Gastroesophageal sphincter (tissue), 4 donors: ENCODE data around the gene RABGEF1. TPM values are rescaled to one million over a fixed set of nuclear protein-coding genes. Genes with fewer than 3 reads are reported as not detected.
A peak's percentile ranks its signal among the peaks of the same experiment; 100 is the strongest.

Experiments
- ATAC-seq: fragments of 150-250 bp; one replicate; pipeline ENCODE4 v1.9.1; 2016; ENCODE audit warnings: mild to moderate bottlenecking, moderate library complexity
- H3K27ac ChIP-seq, 4 donors: fragments of 200-600 bp; sonication (generic) in 3 of 4; 1 replicate in 3 of 4; 2 replicates in 1 of 4; pipeline ENCODE4 v1.5.1; 2016 to 2019
- H3K27me3 ChIP-seq: fragments of 200-600 bp; sonication (generic); one replicate; pipeline ENCODE4 v1.5.1; 2019
- H3K36me3 ChIP-seq, 2 donors: fragments of 200-600 bp; sonication (generic); one replicate each; pipeline ENCODE4 v1.5.1; 2019; ENCODE audit warnings: control low read depth in 1 of 2
- H3K4me1 ChIP-seq, 3 donors: fragments of 200-600 bp; sonication (generic); 1 replicate in 2 of 3; 2 replicates in 1 of 3; pipeline ENCODE4 v1.5.1; 2016 to 2019; ENCODE audit warnings: control low read depth in 2 of 3
- H3K4me3 ChIP-seq, 2 donors: fragments of 200-600 bp; sonication (generic); one replicate each; pipeline ENCODE4 v1.5.1; 2019; ENCODE audit warnings: mild to moderate bottlenecking in 1 of 2, moderate library complexity in 1 of 2
- H3K9me3 ChIP-seq, 3 donors: fragments of 200-600 bp; sonication (generic); one replicate each; pipeline ENCODE4 v1.5.1; 2017 to 2019; ENCODE audit warnings: control low read depth in 2 of 3
- CTCF ChIP-seq, 4 experiments: fragments of 200-600 bp in 2 of 4; fragments of 450-650 bp in 2 of 4; sonication (generic) in 1 of 4; IDR thresholded peaks; one replicate each; pipeline ENCODE4 v1.5.1; 2017 to 2019; ENCODE audit warnings: antibody characterized with exemption in 4 of 4, mild to moderate bottlenecking in 2 of 4, moderate library complexity in 2 of 4
- EP300 ChIP-seq: sonication (generic); formaldehyde crosslinking; IDR thresholded peaks from one replicate; pipeline ENCODE4 v1.6.1; 2017; ENCODE audit warnings: antibody characterized with exemption, mild to moderate bottlenecking
- POLR2A ChIP-seq, 2 donors: fragments of 450-650 bp; IDR thresholded peaks; one replicate each; pipeline ENCODE4 v1.6.1; 2017; ENCODE audit warnings: antibody characterized with exemption in 2 of 2, mild to moderate bottlenecking in 2 of 2, moderate library complexity in 1 of 2
- POLR2AphosphoS5 ChIP-seq: sonication (generic); formaldehyde crosslinking; IDR thresholded peaks from one replicate; pipeline ENCODE4 v1.6.1; 2017; ENCODE audit warnings: antibody characterized with exemption
- WGBS, 2 donors: methylation state at CpG; one replicate each; pipeline ENCODE4 v1.1.5; 2018; ENCODE audit warnings: low coverage in 1 of 2; 5-methylcytosine and 5-hydroxymethylcytosine counted together
- total RNA-seq, 4 donors: library from RNA; depleted of rRNA; stranded (reverse); fragments of >200 nt; gene quantifications; one replicate each; pipeline ENCODE4 v1.1.0, GENCODE V29; 2016

The RABGEF1 gene
- total RNA-seq, 4 donors from 2014 or later: 37.8 to 59.9 (median 39.8) TPM

GRCh38 chr7:66743920-66744319 lies 3.4 kb downstream of the RABGEF1 start:
- 90% methylated on average over 3 of the region's 9 CpGs; no CpG with 5 or more reads in 1 of the 2 donors for WGBS, 2 donors
- no peak overlapping the region for H3K4me3 ChIP-seq
- no peak for ATAC-seq

GRCh38 chr7:66747385-66747784 lies 6.9 kb downstream of the RABGEF1 start:
- ATAC-seq: no peak
- no peaks in the 10 kb centered on the region for H3K36me3 ChIP-seq
- 65 to 82% methylated on average over 2 of the region's 2 CpGs for WGBS, 2 donors
- H3K27me3 ChIP-seq: no peaks in the 10 kb centered on the region
- peaks cover 0 to 55% (median 9%) of the 10 kb centered on the region in 3 donors for H3K4me1 ChIP-seq
- TF ChIP-seq CTCF (IDR thresholded peaks at IDR 0.05): no peak
- no peak for TF ChIP-seq POLR2A (IDR thresholded peaks at IDR 0.05)
- TF ChIP-seq EP300: no peak
- TF ChIP-seq POLR2AphosphoS5: no peak
- H3K9me3 ChIP-seq: no peaks in the 10 kb centered on the region
- peak overlapping the region in 1 of 4 donors; percentile 54 for H3K27ac ChIP-seq
- no peak overlapping the region for H3K4me3 ChIP-seq

More at GRCh38 chr7:66743920-66744319, 3.4 kb downstream of the RABGEF1 start:
- Histone ChIP-seq H3K27me3 (no peaks in the 10 kb centered on the region), H3K36me3 (no peaks in the 10 kb centered on the region), H3K4me1 (peaks cover 0 to 61% (median 9%) of the 10 kb centered on the region in 3 donors), H3K9me3 (no peaks in the 10 kb centered on the region), H3K27ac (no peak overlapping the region)
- TF ChIP-seq POLR2AphosphoS5: no peak
- TF ChIP-seq POLR2A (IDR thresholded peaks at IDR 0.05): no peak
- TF ChIP-seq CTCF (IDR thresholded peaks at IDR 0.05): no peak
- TF ChIP-seq EP300: no peak

GRCh38 chr7:66747881-66748511 lies 7.5 kb downstream of the RABGEF1 start:
- H3K4me1 ChIP-seq: peaks cover 0 to 55% (median 9%) of the 10 kb centered on the region in 3 donors
- no peak for ATAC-seq

GRCh38 chr7:66748791-66749190 lies 8.3 kb downstream of the RABGEF1 start:
- Histone ChIP-seq H3K9me3 (no peaks in the 10 kb centered on the region), H3K27ac (peak overlapping the region; percentile 31 to 55 (median 44)), H3K27me3 (no peaks in the 10 kb centered on the region), H3K36me3 (no peaks in the 10 kb centered on the region), H3K4me1 (peaks cover 0 to 47% (median 9%) of the 10 kb centered on the region in 3 donors), H3K4me3 (no peak overlapping the region)
- TF ChIP-seq POLR2A (IDR thresholded peaks at IDR 0.05) (no peak), CTCF (IDR thresholded peaks at IDR 0.05) (no peak)
- no peak for ATAC-seq
- 19 to 39% methylated on average over 2 to 4 of the region's 4 CpGs for WGBS, 2 donors

More at GRCh38 chr7:66747881-66748511, 7.5 kb downstream of the RABGEF1 start:
- Histone ChIP-seq H3K27me3 (no peaks in the 10 kb centered on the region), H3K4me3 (no peak overlapping the region), H3K9me3 (no peaks in the 10 kb centered on the region), H3K27ac (peak overlapping the region in 3 of 4 donors; percentile 18 to 55 (median 54)), H3K36me3 (no peaks in the 10 kb centered on the region)
- TF ChIP-seq CTCF (IDR thresholded peaks at IDR 0.05): no peak
- no peak for TF ChIP-seq POLR2AphosphoS5
- TF ChIP-seq POLR2A (IDR thresholded peaks at IDR 0.05): no peak
- TF ChIP-seq EP300: no peak
- 32 to 60% methylated on average over 9 to 10 of the region's 10 CpGs for WGBS, 2 donors

- no peaks in the 10 kb centered on the region for H3K36me3 ChIP-seq
- 90 to 97% methylated on average over 3 to 4 of the region's 8 CpGs for WGBS, 2 donors
- no peak overlapping the region for H3K4me3 ChIP-seq
- TF ChIP-seq EP300 (no peak), POLR2A (IDR thresholded peaks at IDR 0.05) (no peak), CTCF (IDR thresholded peaks at IDR 0.05) (no peak), POLR2AphosphoS5 (no peak)
- no peaks in the 10 kb centered on the region for H3K9me3 ChIP-seq
- ATAC-seq: no peak
- peaks cover 0 to 49% (median 9%) of the 10 kb centered on the region in 3 donors for H3K4me1 ChIP-seq
- H3K27me3 ChIP-seq: no peaks in the 10 kb centered on the region
- H3K27ac ChIP-seq: no peak overlapping the region
Observed at GRCh38 chr7:66751945-66752344, 11.4 kb downstream of the RABGEF1 start.
